Hepatocyte (in vitro differentiated cells): ENCODE data around the gene TIGD3. TPM values are rescaled to one million over a fixed set of nuclear protein-coding genes. Genes with fewer than 3 reads are reported as not detected.

Experiments used
- DNase-seq: peaks from one replicate; pipeline ENCODE4 v3.0.0-alpha.2; 2016; ENCODE audit warnings: low spot score
- H2AFZ ChIP-seq: fragments of 200-600 bp; sonication (generic); 2 replicates; pipeline ENCODE4 v1.6.0; 2016; ENCODE audit warnings: antibody characterized with exemption, mild to moderate bottlenecking
- H3K27ac ChIP-seq: fragments of 200-600 bp; sonication (generic); 2 replicates; pipeline ENCODE4 v1.5.1; 2016; ENCODE audit warnings: mild to moderate bottlenecking
- H3K27me3 ChIP-seq: fragments of 200-600 bp; sonication (generic); 2 replicates; pipeline ENCODE4 v1.6.1; 2016
- H3K36me3 ChIP-seq: fragments of 200-600 bp; sonication (generic); replicated peaks from 2 replicates; pipeline ENCODE4 v1.5.1; 2016; ENCODE audit warnings: low read depth; ENCODE audit not compliant: insufficient read depth
- H3K4me1 ChIP-seq: fragments of 200-600 bp; sonication (generic); 2 replicates; pipeline ENCODE4 v1.5.1; 2016; ENCODE audit warnings: mild to moderate bottlenecking, moderate library complexity; ENCODE audit not compliant: insufficient read depth
- H3K4me2 ChIP-seq: fragments of 200-600 bp; sonication (generic); 2 replicates; pipeline ENCODE4 v1.6.0; 2016
- H3K4me3 ChIP-seq: fragments of 200-600 bp; sonication (generic); 2 replicates; pipeline ENCODE4 v1.5.1; 2016; ENCODE audit warnings: mild to moderate bottlenecking
- H3K79me2 ChIP-seq: fragments of 200-600 bp; sonication (generic); 2 replicates; pipeline ENCODE4 v1.6.0; 2017; ENCODE audit warnings: mild to moderate bottlenecking
- H3K9me2 ChIP-seq: fragments of 200-600 bp; sonication (generic); replicated peaks from 2 replicates; pipeline ENCODE4 v1.6.0; 2017; ENCODE audit warnings: mild to moderate bottlenecking; ENCODE audit not compliant: insufficient read depth
- H3K9me3 ChIP-seq: fragments of 200-600 bp; sonication (generic); 2 replicates; pipeline ENCODE4 v1.5.1; 2016; ENCODE audit warnings: low read depth, mild to moderate bottlenecking
- H4K20me1 ChIP-seq: fragments of 200-600 bp; sonication (generic); 2 replicates; pipeline ENCODE4 v1.6.0; 2016; ENCODE audit warnings: mild to moderate bottlenecking; ENCODE audit not compliant: insufficient read depth, poor library complexity, severe bottlenecking
- CTCF ChIP-seq: fragments of 200-600 bp; sonication (generic); IDR thresholded peaks from 2 replicates; pipeline ENCODE4 v1.5.1; 2016; ENCODE audit warnings: antibody characterized with exemption, mild to moderate bottlenecking; ENCODE audit not compliant: poor library complexity
- EZH2 ChIP-seq: fragments of 200-600 bp; sonication (generic); IDR thresholded peaks from 2 replicates; pipeline ENCODE4 v1.6.1; 2016; ENCODE audit warnings: antibody characterized with exemption, mild to moderate bottlenecking, borderline replicate concordance
- EZH2phosphoT487 ChIP-seq: fragments of 200-600 bp; sonication (generic); IDR thresholded peaks from one replicate; pipeline ENCODE4 v1.6.1; 2018; ENCODE audit warnings: antibody characterized with exemption, mild to moderate bottlenecking, low read depth, moderate library complexity; ENCODE audit not compliant: unreplicated experiment, severe bottlenecking
- WGBS: methylation state at CpG from one replicate; pipeline ENCODE4 v1.1.6; 2016; ENCODE audit warnings: low lambda C conversion rate; ENCODE audit errors: missing lambda C conversion rate; 5-methylcytosine and 5-hydroxymethylcytosine counted together
- polyA plus RNA-seq: library from polyadenylated mRNA; unstranded; fragments of >200 nt; fragmentation: Nextera tagmentation; extraction: Ambion mirVana; gene quantifications from 2 replicates; pipeline ENCODE4 v1.2.1, GENCODE V29; 2016
- total RNA-seq: library from RNA; depleted of rRNA; stranded (reverse); fragments of >200 nt; gene quantifications from 2 replicates; pipeline ENCODE4 v1.2.3, GENCODE V29; 2014

Gene TIGD3
- total and polyA plus RNA-seq, 2 experiments from 2014 or later, result 1.7 to 2.0 TPM

- Histone ChIP-seq H3K9me2 (no peaks in the 10 kb centered on the region), H3K4me1 (peaks cover 7% of the 10 kb centered on the region), H3K4me2 (peak overlapping the region; percentile 77), H3K4me3 (no peak overlapping the region), H2AFZ (no peak overlapping the region), H3K79me2 (no peaks in the 10 kb centered on the region), H3K9me3 (no peaks in the 10 kb centered on the region), H4K20me1 (peaks cover 4% of the 10 kb centered on the region), H3K27me3 (peaks cover 5% of the 10 kb centered on the region), H3K27ac (peak overlapping the region; percentile 20), H3K36me3 (no peaks in the 10 kb centered on the region)
- DNase-seq, result no peak
- WGBS, result 90% methylated on average over 7 of the region's 7 CpGs
- TF ChIP-seq EZH2phosphoT487, result no peak
- no peak for TF ChIP-seq EZH2
- TF ChIP-seq CTCF, result no peak
These were observed 1.2 kb upstream of the TIGD3 start for GRCh38 chr11:65353376-65353775.

GRCh38 chr11:65353900-65354264 lies 669 bp upstream of the TIGD3 start:
- Histone ChIP-seq H4K20me1 (peaks cover 4% of the 10 kb centered on the region), H3K4me1 (peaks cover 7% of the 10 kb centered on the region), H3K4me2 (peak overlapping the region; percentile 77), H3K9me2 (no peaks in the 10 kb centered on the region), H2AFZ (no peak overlapping the region), H3K27me3 (peaks cover 5% of the 10 kb centered on the region), H3K9me3 (no peaks in the 10 kb centered on the region), H3K27ac (peak overlapping the region; percentile 20), H3K36me3 (no peaks in the 10 kb centered on the region), H3K4me3 (peak overlapping the region; percentile 21), H3K79me2 (no peaks in the 10 kb centered on the region)
- TF ChIP-seq CTCF (no peak), EZH2phosphoT487 (no peak), EZH2 (no peak)
- DNase-seq, result no peak
- WGBS, result 25% methylated on average over 16 of the region's 16 CpGs

GRCh38 chr11:65355013-65355775 lies 643 bp downstream of the TIGD3 start:
- H3K4me2 ChIP-seq, result peak overlapping the region; percentile 77
- WGBS, result 5% methylated on average over 20 of the region's 47 CpGs
- H3K79me2 ChIP-seq, result no peaks in the 10 kb centered on the region
- peak overlapping the region; percentile 32 for H3K27ac ChIP-seq
- peak; percentile 56 for DNase-seq
- H3K9me3 ChIP-seq, result no peaks in the 10 kb centered on the region
- H3K9me2 ChIP-seq, result no peaks in the 10 kb centered on the region
- no peaks in the 10 kb centered on the region for H3K36me3 ChIP-seq
- H3K4me1 ChIP-seq, result peaks cover 7% of the 10 kb centered on the region
- H3K27me3 ChIP-seq, result peaks cover 5% of the 10 kb centered on the region
- H3K4me3 ChIP-seq, result peak overlapping the region; percentile 64
- TF ChIP-seq CTCF (no peak), EZH2phosphoT487 (no peak), EZH2 (no peak)
- peaks cover 4% of the 10 kb centered on the region for H4K20me1 ChIP-seq
- peak overlapping the region; percentile 46 for H2AFZ ChIP-seq
